ENCODE measurements around the gene MTOR. TPM values are rescaled to one million over a fixed set of nuclear protein-coding genes. Genes with fewer than 3 reads are reported as not detected.

The MTOR gene
- total and polyA plus RNA-seq, 10 of the 15 experiments (the other 5 are each of a cell fraction or from before 2014, with no cell fraction given) = 6.6 to 41.8 (median 29.8) TPM

- TF ChIP-seq SREBF2 (IDR thresholded peaks at IDR 0.05; ENCODE audit: low read length) = no peak
- TF ChIP-seq USF1 (IDR thresholded peaks at IDR 0.05; ENCODE audit: borderline replicate concordance, extremely low read length, insufficient read depth, low read depth, low read length) = no peak
- no peak for TF ChIP-seq ZNF687 (IDR thresholded peaks at IDR 0.05)
These were observed 50.9 kb downstream of the MTOR start (continued) for GRCh38 chr1:11211461-11211860.

DNA sequence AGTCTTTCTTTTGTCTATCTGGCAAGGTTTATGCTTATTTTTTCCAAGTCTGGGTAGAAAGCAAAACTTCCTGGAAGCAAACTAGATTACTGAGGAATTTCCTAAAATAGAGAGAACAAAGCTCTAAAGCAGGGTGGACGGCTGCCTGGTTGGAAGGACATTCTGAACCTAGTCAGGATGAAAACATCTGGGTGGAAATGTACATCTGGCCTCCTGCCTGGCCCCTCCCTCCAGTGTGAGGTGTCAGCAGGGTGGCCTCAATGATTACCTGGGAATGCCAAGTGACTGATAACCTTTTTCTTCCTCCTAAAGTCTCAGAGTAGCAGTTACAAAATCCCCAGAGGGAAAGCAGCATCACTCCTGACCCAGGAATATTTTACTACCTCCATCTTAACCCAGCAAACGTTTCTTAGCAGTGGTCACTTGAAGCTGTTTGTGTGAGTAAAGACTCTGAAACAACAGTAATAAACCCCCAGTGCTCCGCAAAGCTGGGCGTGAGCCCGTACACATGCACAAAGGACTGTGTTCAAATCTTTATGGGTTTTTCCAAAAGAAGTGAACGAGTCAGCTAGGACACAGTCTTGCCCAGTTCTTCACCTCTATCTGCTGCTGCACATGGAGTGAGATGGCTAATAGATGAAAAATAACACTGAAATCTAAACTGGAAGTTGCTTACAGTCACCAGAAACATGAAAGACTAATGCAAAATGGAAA is 54.3 kb downstream of the MTOR start:
- no peak overlapping the region for H3K4me2 ChIP-seq (ENCODE audit: control insufficient read depth, insufficient read depth)
- intact Hi-C loops (cut with micrococcal nuclease; ENCODE audit: unreplicated experiment) = no loop called here
- FAIRE-seq = no peak
- no peaks in the 10 kb centered on the region for H3K9me3 ChIP-seq (replicated peaks; ENCODE audit: control insufficient read depth, insufficient read depth, low read length)
- no peaks in the 10 kb centered on the region for H3K4me1 ChIP-seq (ENCODE audit: control insufficient read depth, insufficient read depth, low read length)
- no peak overlapping the region for H3K9ac ChIP-seq (ENCODE audit: control insufficient read depth, insufficient read depth, low read length)
- WGBS (ENCODE audit: insufficient coverage, insufficient replicate concordance, low lambda C conversion rate, missing lambda C conversion rate) = 92% methylated on average over 6 of the region's 6 CpGs
- SMC1A ChIA-PET (ENCODE audit: uncharacterized antibody, unreplicated experiment) = no interaction called here
- no TSS peak for BruUV-seq (replicated peaks)
- H3K27ac ChIP-seq (ENCODE audit: control insufficient read depth, insufficient read depth) = no peak overlapping the region
- H3K79me2 ChIP-seq (ENCODE audit: control insufficient read depth, insufficient read depth, low read length) = no peaks in the 10 kb centered on the region
- DNase-seq (ENCODE audit: low read depth, low spot score) = no peak
- no peak overlapping the region for H2AFZ ChIP-seq (ENCODE audit: control insufficient read depth, low read depth, low read length)
- H4K20me1 ChIP-seq (ENCODE audit: control insufficient read depth, insufficient read depth) = no peaks in the 10 kb centered on the region
- H3K36me3 ChIP-seq (ENCODE audit: control insufficient read depth in 2 of 2, insufficient read depth in 2 of 2, low read length in 1 of 2) = peaks cover 16 to 45% of the 10 kb centered on the region in 2 experiments
- TF ChIP-seq HDAC2 (IDR thresholded peaks at IDR 0.05) (no peak), NR2C2 (IDR thresholded peaks at IDR 0.05; ENCODE audit: borderline replicate concordance, control insufficient read depth, insufficient read length, low read depth) (no peak), MEF2A (IDR thresholded peaks at IDR 0.05; ENCODE audit: insufficient read depth, low read depth, low read length) (no peak), SMAD5 (IDR thresholded peaks at IDR 0.05; ENCODE audit: low read depth) (no peak), TCF3 (IDR thresholded peaks at IDR 0.05; ENCODE audit: borderline replicate concordance, insufficient read depth, low read depth, low read length) (no peak), SIN3A (IDR thresholded peaks at IDR 0.05; ENCODE audit: low read depth, low read length) (no peak), ATF2 (IDR thresholded peaks at IDR 0.05; ENCODE audit: low read length) (no peak)
- TF ChIP-seq, protein P1, sequence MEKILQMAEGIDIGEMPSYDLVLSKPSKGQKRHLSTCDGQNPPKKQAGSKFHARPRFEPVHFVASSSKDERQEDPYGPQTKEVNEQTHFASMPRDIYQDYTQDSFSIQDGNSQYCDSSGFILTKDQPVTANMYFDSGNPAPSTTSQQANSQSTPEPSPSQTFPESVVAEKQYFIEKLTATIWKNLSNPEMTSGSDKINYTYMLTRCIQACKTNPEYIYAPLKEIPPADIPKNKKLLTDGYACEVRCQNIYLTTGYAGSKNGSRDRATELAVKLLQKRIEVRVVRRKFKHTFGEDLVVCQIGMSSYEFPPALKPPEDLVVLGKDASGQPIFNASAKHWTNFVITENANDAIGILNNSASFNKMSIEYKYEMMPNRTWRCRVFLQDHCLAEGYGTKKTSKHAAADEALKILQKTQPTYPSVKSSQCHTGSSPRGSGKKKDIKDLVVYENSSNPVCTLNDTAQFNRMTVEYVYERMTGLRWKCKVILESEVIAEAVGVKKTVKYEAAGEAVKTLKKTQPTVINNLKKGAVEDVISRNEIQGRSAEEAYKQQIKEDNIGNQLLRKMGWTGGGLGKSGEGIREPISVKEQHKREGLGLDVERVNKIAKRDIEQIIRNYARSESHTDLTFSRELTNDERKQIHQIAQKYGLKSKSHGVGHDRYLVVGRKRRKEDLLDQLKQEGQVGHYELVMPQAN (conservative IDR thresholded peaks at IDR 0.05) = no peak
- H3K27me3 ChIP-seq (replicated peaks in 1 of 2; ENCODE audit: control insufficient read depth in 2 of 2, insufficient read depth in 2 of 2, low read length in 1 of 2) = no peaks in the 10 kb centered on the region
- no peak for ATAC-seq
- RAD21 ChIA-PET (ENCODE audit: unreplicated experiment) = no interaction called here
- POLR2A ChIA-PET = no interaction called here
- CTCF ChIA-PET = interaction anchor here (0.6 to 3.3 kb wide), 2 partner anchors 20 to 170 kb away, joined by 4 to 17 read pairs; no protein-coding TSS in a partner anchor
- in situ Hi-C loops (cut with MboI) = no loop called here
- H3K4me3 ChIP-seq = no peak overlapping the region
